Loucy (cell line): ENCODE data around the gene KLF7.

Experiments used
- EZH2phosphoT487 ChIP-seq: fragments of 200-600 bp; IDR thresholded peaks from 2 replicates; pipeline ENCODE4 v1.6.1; 2018; ENCODE audit warnings: antibody characterized with exemption, mild to moderate bottlenecking, moderate library complexity, borderline replicate concordance
- TF ChIP-seq, protein P1 (sequence below): fragments of 200-600 bp; sonication (generic); conservative IDR thresholded peaks from 2 replicates; pipeline ENCODE4 v1.5.1; 2014; ENCODE audit warnings: mild to moderate bottlenecking, antibody characterized with exemption, low read length

DNA sequence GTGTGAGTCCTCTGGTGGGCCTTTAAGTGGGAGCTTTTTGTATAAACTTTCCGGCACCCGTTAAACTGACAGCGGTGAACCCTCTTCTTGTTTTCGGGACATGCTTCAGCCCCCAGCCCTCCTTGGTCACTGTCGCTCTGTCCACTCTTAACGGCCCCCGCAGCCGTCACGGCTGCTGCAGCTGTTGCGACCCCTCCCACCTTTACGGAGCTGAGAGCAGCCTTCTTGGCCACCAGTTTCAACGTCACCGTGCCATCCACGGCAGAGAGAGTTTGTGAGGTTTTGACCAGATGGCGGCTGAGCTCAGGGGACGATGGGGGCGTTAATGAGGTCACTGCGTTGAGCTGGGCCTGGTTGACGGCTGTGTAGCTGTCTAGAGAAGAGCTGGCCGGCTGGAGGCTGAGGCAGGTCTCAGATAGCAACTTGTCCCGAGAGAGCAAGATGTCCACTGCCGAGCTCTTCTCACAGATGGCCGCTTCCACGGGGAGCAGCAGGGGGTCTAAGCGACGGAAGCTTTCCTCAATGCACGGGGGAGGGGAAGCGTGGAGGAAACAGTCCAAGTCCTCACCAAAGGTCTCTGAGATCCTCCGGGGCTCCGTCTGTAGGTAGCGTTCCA, 41.9 kb downstream of the KLF7 start:
- TF ChIP-seq EZH2phosphoT487: no peak
- TF ChIP-seq, protein P1, sequence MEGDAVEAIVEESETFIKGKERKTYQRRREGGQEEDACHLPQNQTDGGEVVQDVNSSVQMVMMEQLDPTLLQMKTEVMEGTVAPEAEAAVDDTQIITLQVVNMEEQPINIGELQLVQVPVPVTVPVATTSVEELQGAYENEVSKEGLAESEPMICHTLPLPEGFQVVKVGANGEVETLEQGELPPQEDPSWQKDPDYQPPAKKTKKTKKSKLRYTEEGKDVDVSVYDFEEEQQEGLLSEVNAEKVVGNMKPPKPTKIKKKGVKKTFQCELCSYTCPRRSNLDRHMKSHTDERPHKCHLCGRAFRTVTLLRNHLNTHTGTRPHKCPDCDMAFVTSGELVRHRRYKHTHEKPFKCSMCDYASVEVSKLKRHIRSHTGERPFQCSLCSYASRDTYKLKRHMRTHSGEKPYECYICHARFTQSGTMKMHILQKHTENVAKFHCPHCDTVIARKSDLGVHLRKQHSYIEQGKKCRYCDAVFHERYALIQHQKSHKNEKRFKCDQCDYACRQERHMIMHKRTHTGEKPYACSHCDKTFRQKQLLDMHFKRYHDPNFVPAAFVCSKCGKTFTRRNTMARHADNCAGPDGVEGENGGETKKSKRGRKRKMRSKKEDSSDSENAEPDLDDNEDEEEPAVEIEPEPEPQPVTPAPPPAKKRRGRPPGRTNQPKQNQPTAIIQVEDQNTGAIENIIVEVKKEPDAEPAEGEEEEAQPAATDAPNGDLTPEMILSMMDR: no peak
